Sigmoid colon (tissue), 7 donors: Measurements from ENCODE around the gene SUGCT. TPM values are rescaled to one million over a fixed set of nuclear protein-coding genes. Genes with fewer than 3 reads are reported as not detected.

Experiments used
- DNase-seq: peaks from one replicate; pipeline ENCODE4 v3.0.0-alpha.2; 2019
- H3K27ac ChIP-seq, 4 donors: fragments of 200-600 bp; sonication (generic); one replicate each; pipeline ENCODE4 v1.5.1; 2016 to 2019; ENCODE audit warnings: mild to moderate bottlenecking in 1 of 4
- H3K27me3 ChIP-seq, 3 donors: fragments of 200-600 bp; sonication (generic); one replicate each; pipeline ENCODE4 v1.5.1; 2019; ENCODE audit warnings: mild to moderate bottlenecking in 1 of 3
- H3K36me3 ChIP-seq, 4 donors: fragments of 200-600 bp; sonication (generic); one replicate each; pipeline ENCODE4 v1.5.1; 2016 to 2019
- H3K4me1 ChIP-seq, 4 donors: fragments of 200-600 bp; sonication (generic); one replicate each; pipeline ENCODE4 v1.5.1; 2017 to 2019
- H3K4me3 ChIP-seq, 4 donors: fragments of 200-600 bp; sonication (generic); one replicate each; pipeline ENCODE4 v1.5.1; 2017 to 2019; ENCODE audit warnings: mild to moderate bottlenecking in 2 of 4, moderate library complexity in 1 of 4
- H3K9me3 ChIP-seq, 4 donors: fragments of 200-600 bp in 3 of 4; sonication (generic) in 3 of 4; one replicate each; pipeline versions ENCODE4 v1.5.1 to v1.6.1; 2013 to 2019
- CTCF ChIP-seq, 4 experiments: fragments of 450-650 bp in 3 of 4; fragments of 200-600 bp in 1 of 4; IDR thresholded peaks; one replicate each; pipeline ENCODE4 v1.5.1; 2016 to 2019; ENCODE audit warnings: antibody characterized with exemption in 4 of 4, mild to moderate bottlenecking in 3 of 4, moderate library complexity in 2 of 4
- EP300 ChIP-seq, 4 donors: sonication (generic); formaldehyde crosslinking; IDR thresholded peaks; one replicate each; pipeline ENCODE4 v1.6.1; 2017; ENCODE audit warnings: antibody characterized with exemption in 4 of 4
- POLR2A ChIP-seq, 2 donors: fragments of 450-650 bp; IDR thresholded peaks; one replicate each; pipeline ENCODE4 v1.6.1; 2016; ENCODE audit warnings: antibody characterized with exemption in 2 of 2, mild to moderate bottlenecking in 2 of 2, moderate library complexity in 2 of 2
- POLR2AphosphoS5 ChIP-seq, 4 donors: sonication (generic); formaldehyde crosslinking; IDR thresholded peaks; one replicate each; pipeline ENCODE4 v1.6.1; 2017; ENCODE audit warnings: antibody characterized with exemption in 4 of 4
- WGBS, 2 donors: extraction: QIAGEN DNeasy Blood & Tissue Kit; methylation state at CpG; one replicate each; pipeline ENCODE4 v1.1.7; 2013; 5-methylcytosine and 5-hydroxymethylcytosine counted together
- intact Hi-C: fragments of 100-400 bp; cut with DNase I; formaldehyde crosslinking; loops from one replicate; pipeline ENCODE4 v1.15.1; 2023
- polyA plus RNA-seq, 3 donors: library from polyadenylated mRNA; stranded (reverse); fragments of 200-250 nt; gene quantifications; one replicate each; pipeline ENCODE4 v1.2.3, GENCODE V29; 2013
- total RNA-seq, 4 donors: library from RNA; depleted of rRNA; stranded (reverse); fragments of >200 nt; gene quantifications; one replicate each; pipeline ENCODE4 v1.1.0, GENCODE V29; 2016
- donor health status: healthy with polysubstance abuse.
- donor health status: Bipolar disorder and iron deficiency.
- donor health status: healthy.

SUGCT gene
- total and polyA plus RNA-seq, 7 donors = 2.3 to 25.9 (median 6.3) TPM

DNA sequence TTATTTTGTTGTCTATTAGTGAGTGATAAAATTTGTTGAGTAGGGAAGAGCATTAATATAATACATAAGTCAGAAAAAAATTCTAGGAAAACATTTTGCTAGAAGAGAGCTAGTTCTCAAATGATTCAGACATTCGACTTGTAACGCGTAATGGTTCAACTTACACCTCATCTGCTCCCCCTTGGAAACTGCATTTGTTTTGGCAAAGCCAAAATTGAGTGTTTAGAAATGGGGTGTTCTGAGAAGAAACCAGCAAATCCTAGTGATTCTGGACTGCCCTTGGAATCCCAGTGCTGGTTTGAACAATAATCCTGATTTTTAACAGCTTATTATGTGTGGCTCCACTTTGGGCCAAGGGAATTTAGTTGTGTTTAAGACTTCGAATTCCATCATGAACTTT lies 475.7 kb downstream of the SUGCT start:
- Histone ChIP-seq H3K4me3 (no peak overlapping the region), H3K27ac (no peak overlapping the region), H3K9me3 (no peaks in the 10 kb centered on the region), H3K36me3 (no peaks in the 10 kb centered on the region), H3K4me1 (no peaks in the 10 kb centered on the region), H3K27me3 (no peaks in the 10 kb centered on the region)
- TF ChIP-seq EP300 (IDR thresholded peaks at IDR 0.05) (no peak), CTCF (IDR thresholded peaks at IDR 0.05) (no peak), POLR2AphosphoS5 (IDR thresholded peaks at IDR 0.05) (no peak), POLR2A (IDR thresholded peaks at IDR 0.05) (no peak)
- no peak for DNase-seq
- intact Hi-C loops = no loop called here
- WGBS, 2 donors = 76 to 86% methylated on average over 4 of the region's 4 CpGs

GRCh38 chr7:40611095-40611871 lies 476.5 kb downstream of the SUGCT start:
- Histone ChIP-seq H3K4me3 (no peak overlapping the region), H3K4me1 (no peaks in the 10 kb centered on the region), H3K27ac (no peak overlapping the region), H3K27me3 (no peaks in the 10 kb centered on the region), H3K36me3 (no peaks in the 10 kb centered on the region), H3K9me3 (no peaks in the 10 kb centered on the region)
- WGBS, 2 donors = 46 to 57% methylated on average over 2 of the region's 2 CpGs
- no peak for DNase-seq
- intact Hi-C loops = no loop called here
- TF ChIP-seq POLR2AphosphoS5 (IDR thresholded peaks at IDR 0.05) (no peak), EP300 (IDR thresholded peaks at IDR 0.05) (no peak), CTCF (IDR thresholded peaks at IDR 0.05) (no peak), POLR2A (IDR thresholded peaks at IDR 0.05) (no peak)

DNA sequence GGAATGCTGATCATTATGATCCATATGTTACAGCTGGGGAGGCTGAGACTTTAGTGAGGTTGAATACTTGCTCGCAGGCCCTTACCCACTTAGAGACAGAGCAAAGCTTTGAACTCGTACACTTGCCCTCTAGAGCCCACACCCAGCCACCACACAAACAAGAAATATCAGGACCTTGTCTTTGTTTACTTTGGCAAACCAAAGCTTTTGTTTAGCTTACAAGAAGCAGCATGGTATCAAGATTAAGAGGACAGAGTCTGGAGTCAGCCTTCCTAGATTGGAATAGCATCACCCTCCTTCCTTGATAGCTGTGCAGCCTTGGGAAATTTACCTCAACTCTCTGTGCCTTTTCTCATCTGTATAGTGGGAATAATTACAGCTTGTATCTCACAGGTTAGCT lies 477.5 kb downstream of the SUGCT start:
- 38 to 74% methylated on average over 2 of the region's 2 CpGs for WGBS, 2 donors
- no peaks in the 10 kb centered on the region for H3K9me3 ChIP-seq
- no peak overlapping the region for H3K27ac ChIP-seq
- no peaks in the 10 kb centered on the region for H3K4me1 ChIP-seq
- no peak overlapping the region for H3K4me3 ChIP-seq
- intact Hi-C loops = no loop called here
- H3K36me3 ChIP-seq = no peaks in the 10 kb centered on the region
- DNase-seq = no peak
- TF ChIP-seq POLR2AphosphoS5 (IDR thresholded peaks at IDR 0.05) (no peak), POLR2A (IDR thresholded peaks at IDR 0.05) (no peak), EP300 (IDR thresholded peaks at IDR 0.05) (no peak), CTCF (IDR thresholded peaks at IDR 0.05) (no peak)
- H3K27me3 ChIP-seq = no peaks in the 10 kb centered on the region

DNA sequence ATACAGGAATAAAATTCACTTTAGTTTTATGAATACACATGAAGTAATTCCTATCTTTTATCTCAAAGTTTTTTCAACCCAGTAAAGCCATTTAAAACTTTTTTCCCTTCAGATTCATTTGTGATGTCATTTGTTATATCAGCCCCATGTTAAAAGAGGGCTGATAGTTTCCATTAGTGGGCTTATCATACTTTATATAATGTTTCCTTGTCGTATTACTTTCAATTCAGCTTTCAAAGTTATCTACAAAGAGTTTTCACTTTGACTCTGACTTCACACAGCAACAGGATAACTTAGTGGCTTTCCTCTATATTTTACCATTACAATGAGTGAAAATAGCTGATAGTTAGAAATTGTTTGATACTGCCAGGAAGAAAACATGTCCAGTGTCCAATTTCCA lies 484.8 kb downstream of the SUGCT start:
- Histone ChIP-seq H3K27ac (no peak overlapping the region), H3K4me3 (no peak overlapping the region), H3K9me3 (no peaks in the 10 kb centered on the region), H3K4me1 (no peaks in the 10 kb centered on the region), H3K27me3 (no peaks in the 10 kb centered on the region), H3K36me3 (no peaks in the 10 kb centered on the region)
- TF ChIP-seq POLR2AphosphoS5 (IDR thresholded peaks at IDR 0.05) = no peak
- no peak for TF ChIP-seq CTCF (IDR thresholded peaks at IDR 0.05)
- TF ChIP-seq EP300 (IDR thresholded peaks at IDR 0.05) = no peak
- TF ChIP-seq POLR2A (IDR thresholded peaks at IDR 0.05) = no peak
- 79 to 86% methylated on average over 1 of the region's 1 CpG for WGBS, 2 donors
- no peak for DNase-seq
- intact Hi-C loops = no loop called here

DNA sequence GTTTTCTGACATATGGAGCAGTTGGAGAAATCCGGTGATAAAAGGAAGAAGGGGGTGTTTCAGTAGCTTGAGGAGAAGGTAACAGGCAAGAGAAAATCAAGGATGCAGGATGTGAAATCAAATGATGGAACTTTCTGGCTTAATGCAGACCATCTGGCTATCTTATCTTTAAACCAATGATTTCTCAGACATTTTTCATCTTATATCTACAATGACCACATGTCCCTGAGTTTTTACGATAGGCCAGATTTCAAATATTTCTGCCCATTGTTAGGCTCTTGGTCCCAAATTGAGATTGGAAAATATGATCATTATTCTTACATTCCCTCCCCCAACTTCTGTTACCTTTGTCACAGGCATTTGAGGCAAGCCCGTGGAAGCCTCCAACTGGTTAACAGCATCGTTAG lies 486.8 kb downstream of the SUGCT start:
- Histone ChIP-seq H3K9me3 (no peaks in the 10 kb centered on the region), H3K27me3 (no peaks in the 10 kb centered on the region), H3K27ac (no peak overlapping the region), H3K4me1 (no peaks in the 10 kb centered on the region), H3K36me3 (no peaks in the 10 kb centered on the region), H3K4me3 (no peak overlapping the region)
- TF ChIP-seq POLR2AphosphoS5 (IDR thresholded peaks at IDR 0.05) (no peak), EP300 (IDR thresholded peaks at IDR 0.05) (no peak), POLR2A (IDR thresholded peaks at IDR 0.05) (no peak), CTCF (IDR thresholded peaks at IDR 0.05) (no peak)
- 94 to 95% methylated on average over 4 of the region's 4 CpGs for WGBS, 2 donors
- no peak for DNase-seq
- intact Hi-C loops = no loop called here
